ENCODE results near the gene LSP1.
"Not testable (repeated sequence)": the region's sequence is repeated elsewhere in the genome, so short reads cannot be mapped to it uniquely, and the experiment has no call there.

The LSP1 gene

DNA sequence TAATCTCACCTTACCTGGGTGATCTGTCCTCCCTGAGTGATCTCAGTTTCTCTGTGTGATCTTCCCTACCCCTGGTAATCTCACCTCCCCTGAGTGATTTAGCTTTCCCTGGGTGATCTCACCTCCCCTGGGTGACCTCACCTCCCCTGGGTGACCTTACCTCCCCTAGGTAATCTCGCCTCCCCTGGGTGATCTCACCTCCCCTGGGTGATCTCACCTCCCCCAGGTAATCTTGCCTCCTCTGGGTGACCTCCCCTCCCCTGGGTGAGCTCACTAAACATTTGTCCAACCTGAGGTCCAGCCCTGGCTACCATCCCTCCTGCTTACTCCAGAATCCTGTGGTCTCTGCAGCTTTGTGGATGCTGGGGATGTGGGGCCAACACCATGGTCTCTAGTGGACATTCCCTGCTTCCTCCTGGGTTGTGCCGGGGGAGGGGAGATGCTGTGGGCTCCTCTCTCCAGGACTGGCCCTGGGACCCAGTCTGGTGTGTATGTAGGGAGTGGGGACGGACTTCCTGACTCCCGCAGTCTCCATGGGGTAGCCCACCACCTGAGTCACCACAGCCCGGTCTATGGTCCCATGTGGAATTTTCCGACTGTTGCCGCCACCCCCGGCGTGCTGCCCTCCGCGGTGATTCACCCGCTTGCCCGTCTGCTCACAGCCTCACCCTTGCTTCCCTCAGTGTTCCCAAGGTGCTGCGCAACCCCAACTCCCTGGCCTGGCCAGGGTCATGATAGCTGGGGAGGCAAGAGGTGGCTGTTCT, 9.9 kb downstream of the LSP1 start:
- no peak for DNase-seq (ENCODE audit: low read depth in 3 of 3)

DNA sequence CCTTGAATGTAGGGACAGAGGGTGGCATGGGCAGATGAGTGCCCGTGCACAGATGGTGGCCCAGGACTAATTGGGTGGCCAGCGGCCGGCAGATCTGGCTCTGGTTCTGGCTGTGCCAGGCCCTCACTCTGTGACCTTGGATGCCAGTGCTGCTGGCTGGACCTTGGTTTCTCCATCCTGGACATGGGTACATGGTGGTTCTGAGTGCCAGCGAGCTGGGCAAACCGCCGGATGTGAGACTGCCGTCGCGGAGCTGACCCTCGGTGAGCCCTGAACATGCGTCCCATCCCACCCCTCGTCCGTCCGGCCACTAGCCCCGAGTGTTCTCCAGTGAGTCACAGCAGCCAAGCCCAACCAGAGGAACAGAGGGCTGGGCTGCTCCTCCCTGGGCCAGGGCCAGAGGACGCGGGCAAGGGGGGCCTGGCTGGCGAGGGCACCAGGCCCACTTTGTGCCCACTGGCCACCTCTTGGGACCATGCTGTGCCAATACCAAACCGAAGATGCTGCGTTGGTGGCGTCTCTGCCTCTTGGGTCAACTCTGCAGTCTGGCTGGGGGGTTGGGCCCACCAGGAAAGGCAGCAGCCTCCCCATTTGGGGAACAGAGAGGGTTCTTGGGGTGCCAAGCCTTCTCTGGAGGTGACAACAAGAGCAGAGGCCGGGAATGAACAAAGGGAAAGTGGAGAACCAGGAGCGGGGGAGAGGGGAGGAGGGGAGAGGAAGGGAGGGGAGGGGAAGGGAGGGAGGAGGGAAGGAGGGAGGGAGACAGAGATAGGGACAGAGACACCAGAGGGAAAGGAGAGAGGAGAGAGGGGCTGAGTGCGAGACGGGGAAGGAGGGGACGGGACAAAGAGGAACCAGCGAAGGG, 10.7 kb downstream of the LSP1 start:
- no peak for DNase-seq (ENCODE audit: low read depth in 3 of 3)

DNA sequence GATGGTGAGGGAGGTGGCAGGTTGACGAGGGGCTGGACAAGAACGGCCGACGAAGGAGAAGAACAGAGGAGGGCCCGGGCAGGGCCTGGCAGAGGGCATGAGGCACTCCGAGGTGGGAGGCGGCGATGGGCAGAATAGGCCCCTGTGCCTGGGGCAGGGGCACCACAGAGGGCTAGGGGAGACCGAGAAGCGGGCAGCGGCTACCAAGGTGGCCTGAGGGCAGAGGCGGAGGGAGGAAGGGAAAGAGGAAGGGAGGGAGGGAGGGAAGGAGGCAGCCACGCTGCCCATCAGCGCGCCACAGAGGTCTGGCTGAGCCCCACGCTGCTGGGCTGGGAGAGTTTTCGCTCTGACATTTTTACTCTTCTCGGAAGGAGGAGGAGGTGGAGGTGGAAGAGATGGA, 11.3 kb downstream of the LSP1 start:
- DNase-seq (ENCODE audit: low read depth in 3 of 3) = no peak

DNA sequence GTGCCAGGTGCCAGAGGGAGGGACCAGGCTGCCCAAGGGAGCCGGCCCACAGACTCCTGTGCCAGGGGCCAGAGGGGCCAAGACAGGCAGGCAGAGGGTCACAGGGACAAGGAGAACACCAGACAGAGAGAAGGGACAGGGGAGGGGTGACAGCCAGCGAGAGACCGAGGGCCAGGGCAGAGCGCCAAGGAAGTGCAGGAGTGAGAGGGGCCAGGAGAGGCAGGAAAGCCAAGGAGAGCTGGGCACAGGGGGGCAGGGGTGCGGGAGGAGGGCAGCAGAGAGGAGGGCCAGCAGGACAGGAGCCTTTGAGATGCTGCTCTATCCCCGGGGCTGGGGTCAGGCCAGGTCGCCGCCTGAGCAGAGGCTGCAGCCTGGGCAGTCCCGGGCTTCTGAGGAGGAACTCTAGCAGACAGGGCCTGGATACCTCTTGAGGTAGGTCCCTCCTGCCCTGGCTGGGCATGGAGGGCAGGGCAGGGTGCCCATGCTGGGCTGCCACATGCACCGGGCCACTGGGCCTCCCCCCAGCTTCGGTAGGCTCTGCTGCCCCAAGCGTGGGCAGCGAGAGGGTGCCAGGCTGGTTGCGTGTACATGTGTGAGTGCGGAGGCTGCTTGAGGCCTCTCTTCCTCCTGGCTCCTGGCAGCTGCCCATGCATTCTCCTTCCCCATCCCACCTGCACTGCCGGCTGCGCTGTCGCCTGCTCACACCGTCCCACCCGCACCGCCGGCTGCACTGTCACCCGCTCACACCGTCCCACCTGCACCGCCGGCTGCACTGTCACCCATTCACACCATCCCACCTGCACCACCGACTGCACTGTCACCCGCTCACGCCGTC, 12.2 kb downstream of the LSP1 start:
- no peak for DNase-seq (ENCODE audit: low read depth in 3 of 3)

DNA sequence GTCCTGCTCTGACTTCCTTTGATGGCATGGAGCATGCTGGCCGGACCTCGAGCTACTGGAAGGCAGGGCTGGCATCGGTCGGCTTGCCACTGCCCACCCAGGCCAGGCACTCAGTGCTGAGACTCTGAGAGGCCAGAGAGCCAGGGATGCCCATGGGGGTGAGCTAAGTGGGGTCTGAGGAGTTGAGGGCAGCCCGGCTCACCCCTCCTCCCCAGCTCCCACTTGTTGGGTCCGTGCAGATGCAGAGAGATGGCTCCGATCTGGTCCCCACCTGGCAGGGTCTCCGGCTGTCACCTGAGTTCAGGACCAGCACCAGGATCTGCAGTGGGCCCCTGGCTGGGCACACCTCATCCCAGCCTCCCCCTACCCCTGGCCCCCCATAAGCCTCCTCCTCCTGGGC, 13.3 kb downstream of the LSP1 start:
- DNase-seq (ENCODE audit: low read depth in 3 of 3) = no peak

DNA sequence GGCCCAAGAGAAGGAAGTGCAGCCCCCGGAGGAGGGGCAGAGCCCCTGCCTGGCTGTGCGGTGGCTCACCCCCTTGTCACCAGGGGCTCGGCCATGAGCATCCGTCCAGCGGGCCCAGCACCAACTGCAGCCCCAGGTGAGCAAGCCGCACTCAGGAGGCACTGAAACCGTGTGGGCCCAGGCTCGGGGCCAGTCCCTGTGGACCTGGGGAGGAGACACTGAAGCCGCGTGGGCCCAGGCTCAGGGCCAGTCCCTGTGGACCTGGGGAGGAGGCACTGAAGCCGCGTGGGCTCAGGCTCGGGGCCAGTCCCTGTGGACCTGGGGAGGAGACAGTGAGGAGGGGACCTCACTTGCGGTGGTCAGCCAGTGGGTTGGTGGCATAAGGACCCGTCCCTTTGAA, 13.9 kb downstream of the LSP1 start:
- DNase-seq (ENCODE audit: low read depth in 3 of 3) = no peak

DNA sequence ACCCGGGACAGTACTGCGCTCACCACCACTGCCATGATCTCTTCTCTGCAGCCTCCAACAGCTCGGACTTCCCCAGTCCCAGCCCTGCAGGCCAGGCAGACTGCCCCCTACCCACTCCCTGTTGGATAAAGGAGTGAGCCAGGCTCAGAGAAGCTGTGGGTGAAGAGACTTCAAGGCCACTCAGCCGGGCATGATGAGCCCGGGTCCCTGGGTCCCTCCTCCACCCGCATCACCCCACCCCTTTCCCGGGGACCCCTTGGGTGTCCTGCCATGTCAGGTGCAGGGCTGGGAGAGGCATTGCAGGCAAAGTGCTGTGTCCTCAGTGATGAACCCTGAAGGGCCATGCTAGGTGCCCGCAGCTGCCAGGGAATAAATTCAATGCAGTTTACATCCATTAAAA, 14.5 kb downstream of the LSP1 start:
- no peak for DNase-seq (ENCODE audit: low read depth in 3 of 3)

DNA sequence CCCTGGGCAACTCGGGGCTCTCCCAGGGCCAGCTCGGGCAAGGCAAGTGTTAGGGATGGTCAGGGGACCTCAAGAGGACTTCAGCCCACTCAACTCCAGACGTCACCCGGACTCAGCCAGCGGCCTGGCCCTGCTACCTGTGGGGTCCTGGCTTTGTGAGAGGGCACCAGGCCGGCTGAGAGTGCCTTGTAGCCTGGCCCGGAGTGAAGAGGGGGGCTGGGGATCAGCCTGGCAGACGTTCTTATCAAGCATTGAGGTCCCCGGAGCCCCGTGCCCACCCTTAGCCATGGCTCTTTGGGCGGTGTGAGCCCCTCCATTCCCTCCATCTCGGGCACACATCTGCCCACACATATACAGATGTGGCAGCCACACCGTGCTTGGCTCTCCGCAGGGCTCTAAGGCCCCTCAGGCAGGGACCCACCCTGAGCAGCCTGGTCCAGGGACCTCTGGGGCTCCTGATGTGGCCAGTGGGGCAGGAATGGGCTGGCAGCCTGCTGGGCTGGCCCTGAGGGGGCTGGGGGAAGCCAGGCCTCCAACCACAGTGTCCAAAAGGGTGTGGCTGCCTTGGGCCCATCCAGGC, 15.3 kb downstream of the LSP1 start:
- no peak for DNase-seq (ENCODE audit: low read depth in 3 of 3)

DNA sequence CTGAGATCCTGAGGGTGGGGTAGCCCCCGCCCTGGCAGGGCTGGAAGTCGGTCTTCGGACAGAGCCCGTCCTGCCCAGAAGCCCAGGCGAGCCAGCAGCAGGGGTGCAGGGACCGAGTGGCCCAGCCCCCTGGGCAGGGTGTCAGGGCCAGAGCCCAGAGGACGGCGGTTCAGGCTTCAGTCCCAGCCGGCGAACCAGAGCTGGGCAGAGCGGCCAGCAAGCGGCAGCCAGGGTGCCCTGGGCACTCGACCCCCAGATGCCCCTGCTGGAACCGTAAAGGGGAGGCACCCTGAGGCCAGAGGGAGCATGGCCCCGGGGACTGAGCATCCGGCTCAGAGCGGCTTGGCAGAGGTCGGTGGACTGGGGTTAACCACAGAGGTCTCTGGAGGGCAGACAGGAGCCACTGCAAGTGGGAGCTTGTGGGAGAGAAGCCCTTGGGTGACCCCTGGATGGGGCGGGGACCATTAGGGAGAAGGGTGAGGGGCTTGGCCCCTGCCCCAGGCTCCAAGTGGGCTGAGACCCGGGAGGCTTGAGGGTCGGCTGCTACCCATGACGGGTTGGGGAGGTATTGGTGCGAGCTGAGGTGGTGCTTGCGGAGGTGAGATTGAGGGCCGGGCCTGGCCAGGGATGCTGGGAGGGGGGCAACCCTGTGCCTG, 15.9 kb downstream of the LSP1 start:
- no peak for DNase-seq (ENCODE audit: low read depth in 3 of 3)

DNA sequence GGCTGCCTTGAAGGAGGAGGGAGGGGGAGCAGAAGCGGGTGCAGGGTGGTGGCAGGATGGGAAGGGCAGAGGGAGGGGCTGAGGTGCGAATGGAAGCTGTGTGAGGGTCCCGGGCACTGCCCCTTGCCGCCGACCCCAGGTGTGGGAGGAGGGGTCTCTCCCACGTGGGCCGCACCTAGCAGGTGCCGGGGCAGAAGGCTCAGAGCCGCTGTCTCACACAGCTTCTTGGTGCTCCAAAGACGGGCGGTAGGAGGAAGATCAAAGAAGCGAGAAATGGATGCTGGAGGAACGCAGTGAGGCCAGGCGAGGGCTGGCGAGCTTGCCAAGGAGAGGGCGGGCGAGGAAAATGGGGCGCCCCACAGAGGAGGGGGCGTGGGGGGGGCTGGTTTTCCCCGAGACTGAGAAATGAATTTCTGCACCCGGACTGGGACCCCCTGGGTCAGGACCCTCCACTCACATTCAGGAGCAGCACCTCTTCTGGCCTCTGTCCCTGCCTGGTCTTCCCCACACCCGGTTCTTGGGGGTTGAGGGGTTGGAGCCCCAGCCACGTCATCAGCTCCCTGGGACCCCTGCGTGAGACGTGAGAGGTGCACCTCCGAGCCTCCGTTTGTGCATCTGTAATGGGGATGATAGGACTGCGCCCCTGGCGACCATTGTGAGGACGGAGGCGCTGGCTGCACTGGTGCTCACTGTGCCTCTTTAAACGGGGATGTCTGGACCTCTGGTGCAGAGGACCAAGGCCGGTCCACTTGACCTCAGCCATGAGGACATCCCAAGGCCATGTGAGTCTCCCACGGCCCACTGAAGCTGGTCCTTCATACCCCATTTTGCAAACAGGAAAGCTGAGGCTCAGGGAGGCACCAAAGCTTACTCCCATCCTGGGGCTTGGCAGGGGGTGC, 16.8 kb downstream of the LSP1 start:
- no peak for DNase-seq (ENCODE audit: low read depth in 3 of 3)

DNA sequence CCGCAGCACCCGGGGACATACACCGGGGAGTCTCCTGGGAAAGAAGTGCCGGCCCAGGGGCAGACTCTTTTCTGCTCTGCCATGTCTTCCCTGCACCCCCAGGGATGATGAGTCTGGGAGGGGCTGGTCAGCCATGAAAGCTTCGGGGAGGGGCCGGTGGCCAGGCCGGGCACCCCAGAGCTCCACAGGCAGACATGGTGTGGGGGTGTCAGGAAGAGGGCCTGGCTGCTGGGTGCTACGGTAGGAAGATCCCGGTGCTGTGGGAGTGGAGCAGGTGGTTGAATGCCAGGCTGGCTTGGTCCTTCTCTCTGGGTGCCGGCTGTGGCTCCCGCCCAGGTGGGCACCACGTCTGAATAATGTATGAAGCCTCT, 17.4 kb downstream of the LSP1 start:
- no peak for DNase-seq (ENCODE audit: low read depth in 3 of 3)

DNA sequence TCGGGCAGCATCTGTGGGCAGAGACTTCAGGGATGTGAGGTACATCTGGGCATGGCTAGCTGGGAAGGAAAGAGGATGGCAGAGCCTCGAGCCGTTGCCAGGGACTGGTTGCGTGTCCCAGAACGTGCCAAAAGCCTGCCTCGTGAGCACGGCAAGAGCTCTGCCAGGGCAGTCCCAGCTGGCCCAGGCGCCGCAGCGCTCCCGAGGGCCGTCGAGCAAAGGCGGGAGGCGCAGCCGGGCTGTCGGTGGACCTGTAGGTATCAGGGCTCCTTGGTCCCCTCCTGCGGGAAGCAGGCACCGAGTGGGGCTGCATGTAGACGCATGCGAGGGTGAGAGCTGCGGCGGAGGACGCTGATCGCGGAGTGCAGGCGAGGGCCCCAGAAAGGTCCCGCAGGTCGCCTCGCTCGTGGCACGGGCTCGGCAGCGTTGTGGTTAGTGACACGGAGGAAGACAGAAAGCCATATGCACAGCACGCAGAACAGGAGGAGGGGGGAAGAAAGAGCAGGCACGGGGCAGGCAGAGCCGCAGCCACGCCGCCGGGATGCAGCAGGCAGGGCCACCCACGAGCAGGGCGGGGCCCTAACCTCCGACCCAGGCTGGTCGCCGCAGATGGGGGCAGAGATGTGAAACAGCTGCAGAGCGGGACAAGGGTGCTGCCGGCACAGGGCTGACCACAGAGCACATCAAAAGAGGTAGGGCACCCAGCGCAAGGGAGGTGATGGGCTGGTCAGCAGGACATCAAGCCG, 18.0 kb downstream of the LSP1 start:
- DNase-seq (ENCODE audit: low read depth in 3 of 3) = no peak

DNA sequence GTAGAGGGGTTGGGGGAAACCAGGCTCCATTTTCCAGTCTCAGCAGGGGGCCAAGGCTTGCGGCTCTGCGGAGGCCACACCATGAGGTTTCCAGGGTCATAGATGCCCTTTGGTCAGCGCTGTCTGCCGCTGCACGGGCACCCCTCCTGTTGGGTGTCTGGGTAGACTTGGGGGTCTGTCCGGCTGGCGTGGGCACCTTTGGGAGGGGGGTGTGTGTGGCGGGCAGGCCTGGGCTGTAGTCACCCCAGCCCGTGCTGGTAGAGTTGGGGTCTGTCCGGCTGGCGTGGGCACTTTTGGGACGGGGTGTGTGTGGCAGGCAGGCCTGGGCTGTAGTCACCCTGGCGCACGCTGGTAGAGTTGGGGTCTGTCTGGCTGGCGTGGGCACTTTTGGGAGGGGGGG, 18.6 kb downstream of the LSP1 start:
- no peak for DNase-seq (ENCODE audit: low read depth in 3 of 3)

DNA sequence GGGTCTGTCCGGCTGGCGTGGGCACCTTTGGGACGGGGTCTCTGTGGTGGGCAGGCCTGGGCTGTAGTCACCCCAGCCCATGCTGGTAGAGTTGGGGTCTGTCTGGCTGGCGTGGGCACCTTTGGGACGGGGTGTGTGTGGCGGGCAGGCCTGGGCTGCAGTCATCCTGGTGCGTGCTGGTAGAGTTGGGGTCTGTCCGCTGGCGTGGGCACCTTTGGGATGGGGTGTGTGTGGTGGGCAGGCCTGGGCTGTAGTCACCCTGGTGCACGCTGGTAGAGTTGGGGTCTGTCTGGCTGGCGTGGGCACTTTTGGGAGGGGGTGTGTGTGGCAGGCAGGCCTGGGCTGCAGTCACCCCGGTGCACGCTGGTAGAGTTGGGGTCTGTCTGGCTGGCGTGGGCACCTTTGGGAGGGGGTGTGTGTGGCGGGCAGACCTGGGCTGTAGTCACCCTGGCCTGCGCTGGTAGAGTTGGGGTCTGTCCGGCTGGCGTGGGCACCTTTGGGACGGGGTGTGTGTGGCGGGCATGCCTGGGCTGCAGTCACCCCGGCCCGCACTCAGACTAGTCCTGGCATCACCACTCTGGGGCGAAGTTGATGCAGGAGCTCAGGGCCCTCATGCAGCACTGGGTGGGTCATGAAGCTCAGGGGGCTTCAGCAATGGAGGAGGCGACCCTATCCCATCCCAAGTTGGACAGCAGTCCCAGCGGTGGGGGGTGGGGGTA, 19.5 kb downstream of the LSP1 start:
- no peak for DNase-seq (ENCODE audit: low read depth in 3 of 3)

DNA sequence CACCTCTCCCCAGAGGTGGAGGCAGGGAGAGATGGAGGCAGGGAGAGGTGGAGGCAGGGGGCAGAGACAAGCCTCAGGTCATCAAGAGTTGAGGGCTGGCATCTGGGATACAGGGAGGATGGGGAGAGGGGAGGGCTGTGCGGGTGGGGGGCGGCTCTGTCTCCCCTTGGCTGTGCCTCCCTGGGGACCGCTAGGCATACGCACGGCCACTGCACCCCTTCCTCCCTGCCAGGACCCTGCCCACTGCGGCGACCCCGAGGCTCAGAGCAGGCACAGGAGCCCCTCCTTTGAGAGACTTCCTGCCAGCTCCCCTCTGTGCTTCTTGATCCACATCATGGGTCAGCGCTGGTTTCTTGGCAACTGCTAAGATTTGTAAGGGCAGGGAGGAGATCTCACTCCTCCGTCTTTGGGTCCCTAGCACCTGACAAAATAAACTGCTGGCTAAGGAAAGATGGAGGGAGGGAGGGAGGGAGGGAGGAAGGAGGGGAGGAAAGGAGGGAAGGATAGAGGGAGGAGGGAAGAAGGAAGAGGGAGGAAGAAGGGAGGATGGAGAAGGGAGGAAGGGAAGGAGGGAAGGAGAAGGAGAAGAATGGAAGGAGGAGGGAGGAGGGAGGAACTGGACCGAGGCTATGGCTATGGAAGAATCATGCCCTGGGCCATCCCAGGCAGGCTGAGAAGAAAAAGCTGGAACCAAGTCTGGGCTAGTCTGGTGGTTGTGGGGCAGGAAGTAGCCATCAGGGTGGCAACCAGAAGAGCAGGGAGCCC, 20.3 kb downstream of the LSP1 start:
- DNase-seq (ENCODE audit: low read depth in 3 of 3) = no peak

DNA sequence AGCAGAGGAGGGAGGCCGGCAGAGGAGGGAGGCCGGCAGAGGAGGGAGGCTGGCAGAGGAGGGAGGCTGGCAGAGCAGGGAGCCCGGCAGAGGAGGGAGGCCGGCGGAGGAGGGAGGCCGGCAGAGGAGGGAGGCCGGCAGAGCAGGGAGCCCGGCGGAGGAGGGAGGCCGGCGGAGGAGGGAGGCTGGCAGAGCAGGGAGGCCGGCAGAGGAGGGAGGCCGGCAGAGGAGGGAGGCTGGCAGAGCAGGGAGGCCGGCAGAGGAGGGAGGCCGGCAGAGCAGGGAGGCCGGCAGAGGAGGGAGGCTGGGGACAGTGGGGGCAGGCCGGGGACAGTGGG, 20.9 kb downstream of the LSP1 start:
- DNase-seq (ENCODE audit: low read depth in 3 of 3) = not testable (repeated sequence)

DNA sequence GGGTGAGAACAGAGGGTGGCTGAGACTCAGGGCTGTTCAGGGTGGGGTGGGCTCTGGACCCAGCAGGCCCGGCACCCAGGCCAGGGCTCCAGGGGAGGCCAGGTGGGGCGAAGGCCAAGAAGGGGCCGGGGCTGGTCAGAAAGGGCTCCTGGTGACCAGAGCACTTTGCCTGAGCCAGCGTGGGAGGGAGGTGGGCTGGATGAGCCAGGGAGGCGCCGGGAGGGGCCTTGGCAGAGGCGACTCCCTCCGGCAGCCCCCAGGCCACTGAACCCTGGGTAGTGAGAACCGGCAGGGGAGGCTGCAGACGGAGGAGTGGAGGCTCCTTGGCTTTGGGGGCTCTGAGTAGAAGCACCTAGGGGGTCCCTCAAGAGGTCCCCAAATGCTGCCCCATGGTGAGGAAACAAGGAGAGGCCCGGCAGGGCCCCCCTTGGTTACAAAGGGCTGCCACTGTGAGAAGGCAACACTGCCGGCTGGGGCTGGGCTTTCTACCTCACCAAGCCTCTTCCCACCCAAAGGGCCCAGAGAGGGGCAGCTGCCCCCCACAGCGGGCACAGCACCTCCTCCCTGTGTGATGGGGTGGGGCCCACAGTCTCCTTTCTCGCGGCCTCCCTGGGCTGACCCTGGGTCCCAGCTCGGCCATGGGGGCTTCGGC, 21.7 kb downstream of the LSP1 start:
- not testable (repeated sequence) for DNase-seq (ENCODE audit: low read depth in 3 of 3)
